GM10266 (cell line): ENCODE measurements around the gene TRPM2.

Source experiments
- DNase-seq: peaks from one replicate; pipeline ENCODE4 v3.0.0; 2012; ENCODE audit errors: extremely low spot score
- TF ChIP-seq, protein P1 (sequence below): IDR thresholded peaks from 2 replicates; pipeline ENCODE4 v1.5.1; 2012; ENCODE audit warnings: mild to moderate bottlenecking, low read depth; ENCODE audit not compliant: control insufficient read depth, insufficient read depth; ENCODE audit errors: missing control alignments

The TRPM2 gene

DNA sequence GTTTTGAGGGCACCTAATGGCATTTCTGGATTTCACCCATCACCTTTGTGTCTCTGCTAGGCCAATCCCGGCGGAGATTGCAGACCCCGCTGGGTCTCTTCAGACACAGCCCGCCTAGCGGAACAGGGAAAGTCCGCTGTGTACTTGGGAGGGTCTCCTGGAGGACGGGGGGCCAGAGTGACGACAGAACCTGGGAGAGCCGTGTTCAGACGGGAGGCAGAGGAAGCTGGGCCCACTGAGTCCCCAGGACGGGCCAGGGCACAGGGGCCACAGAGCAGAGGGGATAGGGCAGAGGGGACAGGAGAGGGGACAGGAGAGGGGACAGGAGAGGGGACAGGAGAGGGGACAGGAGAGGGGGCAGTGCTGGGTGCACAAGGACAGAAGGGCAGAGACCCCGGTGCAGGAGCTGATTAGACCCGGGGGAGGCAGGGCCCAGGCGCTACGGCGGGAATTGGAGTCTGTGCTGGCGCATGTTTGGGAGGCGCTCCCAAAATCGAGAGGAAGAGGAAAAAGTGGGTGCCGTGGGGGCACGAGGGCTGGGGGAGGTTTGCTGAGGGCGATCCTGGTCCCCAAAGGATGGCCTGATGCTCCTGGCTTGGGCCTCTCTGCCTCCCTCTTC lies 12.7 kb downstream of the TRPM2 start:
- TF ChIP-seq, protein P1, sequence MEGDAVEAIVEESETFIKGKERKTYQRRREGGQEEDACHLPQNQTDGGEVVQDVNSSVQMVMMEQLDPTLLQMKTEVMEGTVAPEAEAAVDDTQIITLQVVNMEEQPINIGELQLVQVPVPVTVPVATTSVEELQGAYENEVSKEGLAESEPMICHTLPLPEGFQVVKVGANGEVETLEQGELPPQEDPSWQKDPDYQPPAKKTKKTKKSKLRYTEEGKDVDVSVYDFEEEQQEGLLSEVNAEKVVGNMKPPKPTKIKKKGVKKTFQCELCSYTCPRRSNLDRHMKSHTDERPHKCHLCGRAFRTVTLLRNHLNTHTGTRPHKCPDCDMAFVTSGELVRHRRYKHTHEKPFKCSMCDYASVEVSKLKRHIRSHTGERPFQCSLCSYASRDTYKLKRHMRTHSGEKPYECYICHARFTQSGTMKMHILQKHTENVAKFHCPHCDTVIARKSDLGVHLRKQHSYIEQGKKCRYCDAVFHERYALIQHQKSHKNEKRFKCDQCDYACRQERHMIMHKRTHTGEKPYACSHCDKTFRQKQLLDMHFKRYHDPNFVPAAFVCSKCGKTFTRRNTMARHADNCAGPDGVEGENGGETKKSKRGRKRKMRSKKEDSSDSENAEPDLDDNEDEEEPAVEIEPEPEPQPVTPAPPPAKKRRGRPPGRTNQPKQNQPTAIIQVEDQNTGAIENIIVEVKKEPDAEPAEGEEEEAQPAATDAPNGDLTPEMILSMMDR, result no peak
- DNase-seq, result no peak

DNA sequence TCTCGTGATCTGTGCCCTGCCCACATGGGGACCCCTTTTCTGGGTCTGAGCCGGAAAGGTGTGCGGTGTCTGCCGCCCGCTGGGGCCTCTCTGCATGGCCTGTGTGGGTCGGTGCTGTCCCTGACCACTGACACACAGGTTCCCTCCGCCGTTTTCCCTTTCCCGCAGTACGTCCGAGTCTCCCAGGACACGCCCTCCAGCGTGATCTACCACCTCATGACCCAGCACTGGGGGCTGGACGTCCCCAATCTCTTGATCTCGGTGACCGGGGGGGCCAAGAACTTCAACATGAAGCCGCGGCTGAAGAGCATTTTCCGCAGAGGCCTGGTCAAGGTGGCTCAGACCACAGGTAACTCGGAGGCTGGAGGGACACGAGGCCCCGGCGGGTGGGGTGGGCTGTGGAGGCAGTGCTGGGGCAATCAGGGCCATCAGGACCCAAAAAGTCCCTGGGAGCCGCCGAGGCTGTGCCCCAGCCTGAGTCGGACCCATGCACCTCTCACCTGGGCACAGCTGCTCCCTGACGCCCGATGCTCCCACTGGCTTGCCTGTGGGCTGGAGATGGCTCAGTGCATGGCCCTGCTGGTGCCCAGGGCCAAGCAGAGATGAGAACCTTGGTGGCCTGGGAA lies 13.3 kb downstream of the TRPM2 start:
- no peak for DNase-seq
- TF ChIP-seq, protein P1, result no peak

- no peak for DNase-seq
- TF ChIP-seq, protein P1, result no peak
These were observed 15.5 kb downstream of the TRPM2 start for GRCh38 chr21:44368711-44369446.

GRCh38 chr21:44370027-44370735 lies 16.8 kb downstream of the TRPM2 start:
- TF ChIP-seq, protein P1, result no peak
- DNase-seq, result no peak

DNA sequence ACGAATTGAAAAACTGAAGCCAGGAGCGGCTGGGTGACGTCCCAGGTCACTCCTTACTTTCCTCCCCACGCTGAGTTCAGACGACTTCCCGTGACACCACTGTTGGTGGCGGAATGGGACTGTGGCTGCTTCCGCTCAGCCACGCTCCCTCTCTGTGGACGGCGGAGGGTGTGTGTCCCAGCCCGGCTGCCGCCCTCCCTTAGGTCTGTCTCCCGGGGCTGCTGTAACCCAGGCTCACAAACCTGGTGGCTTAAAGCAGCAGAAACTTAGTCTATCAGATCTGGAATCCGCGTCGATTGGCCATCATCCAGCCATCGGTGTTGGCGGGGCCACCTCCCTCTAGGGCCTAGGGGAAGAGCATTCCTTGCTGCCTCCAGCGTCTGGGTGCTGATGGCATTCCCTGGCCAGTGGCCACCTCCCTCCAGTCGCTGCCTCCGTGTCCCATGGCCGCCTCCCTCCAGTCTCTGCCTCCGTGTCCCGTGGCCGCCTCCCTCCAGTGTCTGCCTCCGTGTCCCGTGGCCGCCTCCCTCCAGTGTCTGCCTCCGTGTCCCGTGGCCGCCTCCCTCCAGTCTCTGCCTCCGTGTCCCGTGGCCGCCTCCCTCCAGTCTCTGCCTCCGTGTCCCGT lies 17.5 kb downstream of the TRPM2 start:
- no peak for DNase-seq
- TF ChIP-seq, protein P1, result no peak

GRCh38 chr21:44371596-44371995 lies 18.2 kb downstream of the TRPM2 start:
- TF ChIP-seq, protein P1, result no peak
- no peak for DNase-seq
